Caco-2 (cell line): Measurements from ENCODE around the gene PHF23. TPM values are rescaled to one million over a fixed set of nuclear protein-coding genes. Genes with fewer than 3 reads are reported as not detected.

Source experiments
- BruUV-seq: library from RNA; stranded (reverse); fragments of 400-500 nt; replicated peaks from 2 replicates; lab custom pipeline; 2021; lab: Mats Ljungman, UMichigan
- CTCF ChIA-PET: fragments of 300-600 bp; sonication (Branson Sonifier 250); formaldehyde crosslinking; loops from one replicate; lab custom pipeline; 2022; ENCODE audit warnings: antibody characterized with exemption; lab: Charles Lee
- POLR2A ChIA-PET: fragments of 300-600 bp; sonication (Branson Sonifier 250); formaldehyde crosslinking; loops from one replicate; lab custom pipeline; 2022; ENCODE audit warnings: antibody characterized with exemption; lab: Charles Lee
- DNase-seq, 2 experiments: peaks; one replicate each; pipeline versions ENCODE4 v3.0.0 to v3.0.0-alpha.2; 2020 to 2022
- H3K27me3 ChIP-seq: replicated peaks from 2 replicates; pipeline ENCODE4 v1.6.0; 2011; ENCODE audit warnings: low read length; ENCODE audit not compliant: control insufficient read depth, insufficient read depth
- H3K36me3 ChIP-seq: 2 replicates; pipeline ENCODE4 v1.5.1; 2011; ENCODE audit warnings: low read length; ENCODE audit not compliant: control insufficient read depth, insufficient read depth
- H3K4me1 ChIP-seq: fragments of 250-450 bp; sonication (Bioruptor Pico); 2 replicates; pipeline ENCODE4 v1.5.1; 2020; ENCODE audit warnings: mild to moderate bottlenecking
- H3K4me3 ChIP-seq: 2 replicates; pipeline ENCODE4 v1.5.1; 2011; ENCODE audit warnings: low read depth, mild to moderate bottlenecking, control low read depth, low read length
- H3K9me3 ChIP-seq: fragments of 250-450 bp; sonication (Bioruptor Pico); 2 replicates; pipeline ENCODE4 v1.5.1; 2020; ENCODE audit warnings: mild to moderate bottlenecking, moderate library complexity
- H3K27ac Mint-ChIP-seq: one replicate; pipeline ENCODE4 v1.8.0; 2022; ENCODE audit warnings: mixed read lengths; ENCODE audit not compliant: unreplicated experiment
- H3K27me3 Mint-ChIP-seq: one replicate; pipeline ENCODE4 v1.8.0; 2022; ENCODE audit warnings: mixed read lengths; ENCODE audit not compliant: insufficient read depth, unreplicated experiment
- H3K36me3 Mint-ChIP-seq: one replicate; pipeline ENCODE4 v1.8.0; 2022; ENCODE audit warnings: mild to moderate bottlenecking, mixed read lengths; ENCODE audit not compliant: insufficient read depth, unreplicated experiment
- H3K4me1 Mint-ChIP-seq: one replicate; pipeline ENCODE4 v1.8.0; 2022; ENCODE audit warnings: low read depth, mixed read lengths; ENCODE audit not compliant: unreplicated experiment
- H3K4me3 Mint-ChIP-seq: one replicate; pipeline ENCODE4 v1.8.0; 2022; ENCODE audit warnings: mild to moderate bottlenecking, moderate library complexity, mixed read lengths; ENCODE audit not compliant: unreplicated experiment
- H3K9me3 Mint-ChIP-seq: one replicate; pipeline ENCODE4 v1.8.0; 2022; ENCODE audit warnings: mixed read lengths; ENCODE audit not compliant: unreplicated experiment
- CTCF ChIP-seq, 2 experiments: fragments of 200-600 bp in 1 of 2; IDR thresholded peaks; 1 replicate in 1 of 2; 2 replicates in 1 of 2; pipeline versions ENCODE4 v1.5.1 to v1.8.0; 2011 to 2022; ENCODE audit warnings: antibody characterized with exemption in 1 of 2, control low read depth in 1 of 2, inconsistent platforms in 1 of 2, low read depth in 1 of 2, low read length in 1 of 2, mild to moderate bottlenecking in 1 of 2, moderate library complexity in 1 of 2; ENCODE audit not compliant: insufficient read depth in 1 of 2, severe bottlenecking in 1 of 2, unreplicated experiment in 1 of 2
- intact Hi-C: fragments of 100-400 bp; cut with micrococcal nuclease; formaldehyde crosslinking; loops from one replicate; pipeline ENCODE4 v1.10.0; 2022; ENCODE audit not compliant: unreplicated experiment
- total RNA-seq: library from RNA; stranded (reverse); gene quantifications from 2 replicates; pipeline ENCODE4 v1.2.3, GENCODE V29; 2022

The PHF23 gene
- total RNA-seq, 1 experiment from 2014 or later, result 20.5 TPM

DNA sequence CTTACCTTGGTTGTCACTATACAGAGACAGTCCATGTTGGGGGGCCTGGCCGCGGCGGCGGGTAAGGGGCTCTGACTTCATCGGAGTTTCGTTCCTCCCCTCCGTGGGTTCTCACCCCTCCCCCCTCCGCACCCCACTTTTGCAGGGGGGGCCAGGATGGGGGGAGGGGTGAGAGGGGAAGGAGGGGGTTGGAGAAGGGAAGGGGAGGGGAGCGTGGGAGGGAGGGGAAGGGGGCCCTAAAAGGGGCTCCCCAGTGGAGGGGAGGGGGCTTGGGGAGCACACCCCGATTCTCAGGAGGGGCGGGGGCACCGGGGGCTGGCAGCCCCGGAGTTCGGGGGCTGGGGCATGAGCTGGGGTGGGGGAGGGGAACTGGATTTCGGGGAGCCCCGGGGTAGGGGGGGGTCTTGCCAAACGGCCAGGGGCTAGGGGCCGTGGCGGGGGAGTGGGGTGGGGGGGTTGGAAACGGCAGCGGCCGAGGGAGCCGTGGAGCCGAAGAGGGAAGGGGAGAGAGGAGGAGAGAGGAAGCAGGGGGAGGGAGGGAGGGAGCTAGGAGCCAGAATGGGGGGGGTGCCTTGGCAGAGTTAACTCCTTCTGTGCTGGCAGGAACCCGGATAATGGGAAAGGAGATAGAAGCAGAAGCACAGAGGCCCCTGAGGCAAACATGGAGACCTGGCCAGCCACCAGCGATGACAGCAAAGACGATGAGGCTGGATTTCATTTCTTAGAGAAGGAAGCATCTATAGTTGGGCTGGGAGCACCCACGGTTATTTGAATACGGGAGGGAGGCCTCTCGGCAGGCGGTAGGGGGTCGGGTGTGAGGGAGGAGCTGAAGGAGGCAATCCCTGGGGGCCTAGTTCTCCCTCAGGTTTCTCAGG lies 21.9 kb downstream of the PHF23 start:
- no peaks in the 10 kb centered on the region for H3K27me3 ChIP-seq
- ChIA-PET CTCF (no interaction called here), POLR2A (interaction anchor here (0.5 kb wide), 1 partner anchor 130 kb away, joined by 17 read pairs; no protein-coding TSS in a partner anchor)
- BruUV-seq, result no TSS peak
- no peaks in the 10 kb centered on the region for H3K9me3 ChIP-seq
- no peak for TF ChIP-seq CTCF (IDR thresholded peaks at IDR 0.05; ENCODE audit: insufficient read depth in 1 of 2, low read depth in 1 of 2, low read length in 1 of 2, severe bottlenecking in 1 of 2, unreplicated experiment in 1 of 2)
- peaks cover 52% of the 10 kb centered on the region for H3K36me3 Mint-ChIP-seq
- no peak overlapping the region for H3K4me3 ChIP-seq
- no peaks in the 10 kb centered on the region for H3K9me3 Mint-ChIP-seq
- H3K27me3 Mint-ChIP-seq, result no peaks in the 10 kb centered on the region
- no peaks in the 10 kb centered on the region for H3K36me3 ChIP-seq
- intact Hi-C loops, result no loop called here
- H3K4me1 Mint-ChIP-seq, result peaks cover 5% of the 10 kb centered on the region
- H3K27ac Mint-ChIP-seq, result no peak overlapping the region
- H3K4me3 Mint-ChIP-seq, result no peak overlapping the region
- no peak for DNase-seq
- H3K4me1 ChIP-seq, result peaks cover 10% of the 10 kb centered on the region

DNA sequence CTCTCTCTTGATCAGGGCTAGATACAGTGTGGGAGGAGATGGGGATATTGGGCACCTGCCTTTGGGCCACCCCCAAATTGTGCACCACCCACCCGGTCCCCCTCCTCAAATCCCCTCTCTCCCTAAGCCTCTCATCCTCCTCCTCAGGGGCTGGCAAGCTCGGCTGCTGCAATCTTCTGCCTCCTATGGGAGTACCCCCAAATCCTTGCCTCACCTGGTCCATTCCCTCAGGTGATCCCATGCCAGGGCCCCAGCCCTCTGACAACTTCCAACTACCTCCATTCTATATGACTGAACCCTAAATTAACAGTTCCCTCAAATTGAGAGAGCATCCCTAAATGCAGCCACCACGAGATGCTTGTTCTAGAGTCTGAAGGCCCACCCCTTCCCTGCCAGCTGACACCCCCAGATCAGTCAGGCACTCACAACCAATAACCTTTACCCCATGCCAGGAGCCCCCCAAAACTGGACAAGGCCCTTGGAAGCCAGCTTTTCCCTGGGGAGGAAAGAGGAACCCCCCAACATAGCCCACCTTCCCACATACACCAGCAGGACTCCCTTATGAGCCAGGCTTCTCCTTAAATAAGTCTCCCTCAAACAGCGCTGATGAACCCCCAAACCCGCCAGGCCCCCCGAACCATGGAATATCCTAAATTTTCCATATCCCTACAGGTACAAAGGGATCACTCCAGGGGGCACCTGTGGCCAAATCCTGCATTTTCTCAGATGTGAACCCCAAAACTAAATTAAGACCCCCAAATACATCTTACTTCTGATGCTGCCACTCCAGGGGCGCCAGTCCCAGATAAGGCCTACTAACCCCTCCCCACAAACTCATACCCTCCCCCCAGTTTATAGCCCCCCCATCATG lies 22.8 kb downstream of the PHF23 start:
- Mint-ChIP-seq H3K9me3 (no peaks in the 10 kb centered on the region), H3K27me3 (no peaks in the 10 kb centered on the region), H3K36me3 (peaks cover 43% of the 10 kb centered on the region), H3K27ac (no peak overlapping the region), H3K4me1 (peaks cover 5% of the 10 kb centered on the region), H3K4me3 (peak overlapping the region; percentile 21)
- no peak overlapping the region for H3K4me3 ChIP-seq
- no peaks in the 10 kb centered on the region for H3K27me3 ChIP-seq
- no peak for DNase-seq
- ChIA-PET POLR2A (no interaction called here), CTCF (no interaction called here)
- BruUV-seq, result no TSS peak
- H3K36me3 ChIP-seq, result no peaks in the 10 kb centered on the region
- no peaks in the 10 kb centered on the region for H3K9me3 ChIP-seq
- no peak for TF ChIP-seq CTCF (IDR thresholded peaks at IDR 0.05; ENCODE audit: insufficient read depth in 1 of 2, low read depth in 1 of 2, low read length in 1 of 2, severe bottlenecking in 1 of 2, unreplicated experiment in 1 of 2)
- H3K4me1 ChIP-seq, result peaks cover 10% of the 10 kb centered on the region
- intact Hi-C loops, result no loop called here

DNA sequence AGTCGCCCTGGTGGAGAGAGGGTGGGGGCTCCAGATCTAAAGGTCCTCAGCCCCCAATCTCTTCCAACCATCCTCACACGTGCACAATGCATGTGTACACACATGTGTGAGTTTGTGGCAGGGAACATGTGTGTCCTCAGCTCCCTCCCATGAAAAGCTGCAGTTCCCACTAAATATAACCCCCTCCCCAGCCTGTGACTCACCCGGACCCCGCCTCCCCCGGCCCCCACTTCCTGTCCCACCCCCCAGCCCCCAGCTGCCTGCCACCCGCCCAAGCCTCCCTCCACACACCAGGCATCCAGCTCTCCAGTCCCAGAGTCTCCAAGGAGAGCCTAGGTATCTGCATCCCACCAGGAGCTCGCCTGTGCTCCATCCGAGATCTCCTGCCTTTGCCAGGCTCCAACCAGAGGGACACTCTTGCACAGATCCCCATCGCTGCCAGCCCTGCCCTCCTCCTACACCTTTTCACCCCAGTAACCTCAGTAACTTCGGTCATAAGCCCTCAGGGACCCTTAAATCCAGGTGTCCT lies 23.5 kb downstream of the PHF23 start:
- H3K27me3 Mint-ChIP-seq, result no peaks in the 10 kb centered on the region
- H3K4me3 Mint-ChIP-seq, result peak overlapping the region; percentile 80
- H3K36me3 Mint-ChIP-seq, result peaks cover 36% of the 10 kb centered on the region
- H3K9me3 Mint-ChIP-seq, result no peaks in the 10 kb centered on the region
- DNase-seq, result no peak
- H3K4me1 Mint-ChIP-seq, result peaks cover 5% of the 10 kb centered on the region
- Histone ChIP-seq H3K4me3 (no peak overlapping the region), H3K4me1 (peaks cover 7% of the 10 kb centered on the region), H3K36me3 (no peaks in the 10 kb centered on the region), H3K9me3 (no peaks in the 10 kb centered on the region), H3K27me3 (no peaks in the 10 kb centered on the region)
- intact Hi-C loops, result no loop called here
- ChIA-PET POLR2A (no interaction called here), CTCF (interaction anchor here (2.9 kb wide), 1 partner anchor 170 kb away, joined by 13 read pairs; no protein-coding TSS in a partner anchor)
- no TSS peak for BruUV-seq
- H3K27ac Mint-ChIP-seq, result no peak overlapping the region
- TF ChIP-seq CTCF (IDR thresholded peaks at IDR 0.05; ENCODE audit: insufficient read depth in 1 of 2, low read depth in 1 of 2, low read length in 1 of 2, severe bottlenecking in 1 of 2, unreplicated experiment in 1 of 2), result no peak
